HuH-7.5 (cell line): ENCODE measurements around the gene MIOX.

ENCODE experiments used
- DNase-seq: peaks from one replicate; pipeline ENCODE4 v3.0.0; 2011; ENCODE audit warnings: low spot score

The MIOX gene

DNA sequence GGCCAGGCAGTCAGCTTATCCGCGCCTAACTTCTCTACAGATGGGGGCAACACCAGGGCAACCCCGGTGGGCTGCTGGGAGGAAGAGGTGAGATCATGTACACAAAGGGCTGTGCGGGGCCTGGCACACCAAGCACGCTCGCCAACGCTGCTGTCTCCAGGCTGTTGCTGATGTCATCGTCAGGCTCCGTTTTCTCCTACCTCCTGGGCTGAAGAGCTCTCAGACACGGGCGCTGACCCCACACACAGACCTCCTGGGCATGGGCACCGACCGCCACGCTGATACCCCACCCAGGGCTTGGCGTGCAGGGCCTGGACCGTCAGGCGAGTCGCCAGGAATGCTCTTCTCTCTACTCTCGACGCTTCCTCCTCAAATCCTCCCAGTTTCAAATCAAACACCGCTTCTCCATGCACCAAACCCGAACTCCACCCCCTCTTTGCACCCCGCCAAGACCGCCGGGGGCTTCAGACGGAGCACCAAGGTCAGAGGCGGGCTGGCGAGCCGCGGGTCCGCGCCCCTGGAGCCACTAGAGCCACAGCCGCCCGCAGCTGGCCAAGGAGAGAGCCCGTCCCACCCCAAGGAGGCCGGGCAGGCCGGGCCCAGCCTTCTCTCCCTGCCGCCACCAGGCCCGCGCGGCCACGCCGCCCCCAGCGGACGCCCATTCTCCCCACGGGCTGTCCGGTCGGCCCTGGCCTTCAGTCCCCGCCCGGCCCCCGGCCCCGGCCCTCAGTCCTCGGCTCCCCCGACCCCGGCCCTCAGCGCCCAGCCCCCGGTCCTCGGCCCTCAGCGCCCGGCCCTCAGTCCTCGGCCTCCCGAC lies 12.6 kb upstream of the MIOX start:
- DNase-seq, result peak; percentile 81

DNA sequence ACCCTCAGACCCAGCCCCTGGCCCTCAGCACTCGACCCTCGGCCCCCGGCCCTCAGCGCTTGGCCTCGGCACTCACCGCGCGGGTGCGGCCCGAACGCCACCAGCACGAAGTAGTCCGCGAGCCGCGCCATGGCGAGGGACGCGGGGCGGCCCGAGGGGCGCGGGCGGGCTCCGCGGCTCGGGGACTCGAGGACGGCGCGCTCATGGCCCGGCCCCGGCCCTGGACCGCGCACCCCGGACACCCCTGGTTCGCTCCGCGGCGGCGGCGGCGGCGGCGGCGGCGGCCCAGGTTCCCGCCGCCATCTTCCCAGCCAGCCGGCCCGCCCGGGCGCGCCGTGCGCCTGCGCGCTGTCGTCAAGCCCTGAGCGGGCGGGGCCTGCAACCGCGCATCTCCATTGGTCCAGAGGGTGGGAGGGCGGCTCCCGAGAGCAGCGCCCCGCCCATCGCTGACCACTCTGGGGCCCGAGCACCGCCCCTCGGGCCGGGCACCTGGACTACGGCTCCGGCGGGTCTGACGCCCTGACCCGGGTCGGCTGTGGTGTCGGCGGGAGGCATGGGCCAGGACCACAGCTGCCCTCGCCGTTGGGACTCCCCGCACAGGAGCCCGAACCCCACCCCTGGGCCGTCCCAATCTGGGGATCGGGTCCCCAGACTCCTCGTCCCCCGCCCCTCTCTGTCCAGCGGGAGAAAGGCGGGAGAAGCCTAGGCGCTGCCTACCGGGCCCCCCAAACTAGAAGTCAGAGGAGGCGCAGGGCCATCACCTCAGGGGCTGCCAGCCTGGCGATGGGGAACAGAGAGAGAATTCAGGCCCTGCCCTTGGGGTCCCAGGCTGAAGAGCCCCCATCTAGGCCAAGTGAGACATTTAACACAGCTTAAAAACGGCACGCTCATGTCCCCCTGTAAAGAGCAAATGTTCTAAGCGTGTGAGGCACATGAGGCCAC lies 11.7 kb upstream of the MIOX start, which contains the start of gene SBF1:
Gene SBF1, minus strand, starts transcription at position 326 of the 942 bp plus-strand sequence. Its CDS starts 195 bp downstream, at position 131.
- DNase-seq, result peak; percentile 100

DNA sequence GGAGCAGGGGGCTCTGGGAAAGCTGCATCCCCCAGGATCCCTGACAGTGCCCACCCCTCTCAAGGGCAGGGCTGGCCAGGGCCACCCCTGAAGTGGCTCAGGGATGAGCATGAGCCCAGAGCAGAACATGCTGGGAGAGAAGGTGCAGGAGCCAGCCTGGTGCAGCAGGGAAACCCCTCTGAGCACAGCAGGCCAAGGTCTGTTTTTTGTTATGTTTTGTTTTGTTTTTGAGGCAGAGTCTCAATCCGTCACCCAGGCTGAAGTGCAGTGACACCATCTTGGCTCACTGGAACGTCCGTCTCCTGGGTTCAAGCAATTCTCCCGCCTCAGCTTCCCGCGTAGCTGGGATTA lies 11.0 kb upstream of the MIOX start:
- no peak for DNase-seq

DNA sequence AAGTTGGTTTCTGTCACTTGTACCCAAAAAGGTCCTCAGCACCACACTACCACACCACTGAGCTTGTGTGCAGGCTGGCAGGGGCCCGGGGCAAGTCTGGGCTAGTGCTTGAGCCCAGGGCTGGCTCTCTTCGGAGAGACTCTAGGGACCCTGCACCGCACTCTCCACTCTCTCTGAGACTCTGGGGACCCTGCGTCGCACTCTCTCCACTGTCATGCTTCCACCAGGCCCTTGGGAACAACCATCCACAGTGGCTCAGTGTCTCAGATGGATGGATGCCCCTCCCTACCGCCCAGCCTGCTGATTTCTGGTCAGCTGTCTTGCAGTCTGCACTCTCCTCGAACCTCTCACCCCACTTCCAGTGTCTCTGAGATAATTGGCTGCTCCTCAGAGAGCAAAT lies 9.8 kb upstream of the MIOX start:
- DNase-seq, result no peak

DNA sequence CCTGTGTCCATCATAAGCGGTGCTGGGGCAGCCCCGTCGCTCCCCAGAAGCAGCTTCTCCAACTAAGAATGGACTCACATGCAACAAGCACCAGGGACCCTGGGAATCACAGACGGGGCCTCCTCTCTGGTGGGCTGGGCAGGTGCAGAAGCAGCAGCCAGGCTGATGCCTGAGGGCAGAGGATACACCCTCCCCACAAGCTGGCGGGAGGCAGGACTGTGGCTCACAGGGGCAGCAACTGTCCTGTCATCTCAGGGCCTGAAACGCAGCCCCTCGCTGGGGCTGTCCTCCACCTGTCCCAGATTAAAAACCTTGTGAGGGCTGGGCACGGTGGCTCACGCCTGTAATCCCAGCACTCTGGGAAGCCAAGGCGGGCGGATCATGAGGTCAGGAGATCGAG lies 8.7 kb upstream of the MIOX start:
- no peak for DNase-seq

DNA sequence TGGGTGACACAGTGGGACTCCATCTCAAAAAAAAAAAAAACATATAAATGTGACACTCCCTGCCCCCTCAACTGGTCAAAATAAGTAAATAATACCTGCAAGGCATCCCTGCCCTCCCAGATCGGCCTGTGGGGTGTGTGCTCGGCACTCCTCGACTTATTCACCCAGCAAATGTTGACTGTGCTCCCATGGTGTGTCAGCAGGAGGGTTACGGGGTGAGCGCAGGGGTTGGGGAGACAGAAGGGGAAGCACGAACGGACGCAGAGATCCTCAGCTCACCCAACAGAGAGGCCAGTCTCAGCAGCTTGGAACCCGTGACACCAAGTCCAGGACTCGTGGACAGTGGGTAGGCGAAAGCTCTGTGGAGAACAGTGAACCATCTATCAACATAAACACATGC lies 6.9 kb upstream of the MIOX start:
- no peak for DNase-seq

DNA sequence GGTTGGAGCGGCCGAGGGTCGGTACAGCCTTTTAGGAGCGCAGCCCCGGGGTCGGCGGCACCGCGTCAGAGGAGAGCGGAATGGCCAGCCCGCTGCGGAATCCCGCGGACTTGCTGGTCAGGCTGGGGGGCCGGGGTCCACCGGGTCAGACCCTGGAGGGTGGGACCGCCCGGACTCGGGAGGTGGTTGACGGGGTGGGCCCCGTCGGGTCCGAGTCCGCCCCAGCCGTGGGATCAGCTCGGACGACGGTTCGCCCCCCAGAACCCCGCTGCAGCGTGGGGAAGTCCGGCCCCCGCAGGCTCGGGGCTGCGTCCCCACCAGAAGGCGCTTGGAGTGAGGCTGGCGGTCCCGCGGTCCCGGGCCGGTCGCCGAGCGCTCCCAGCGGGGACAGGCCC lies 5.6 kb upstream of the MIOX start:
- no peak for DNase-seq

DNA sequence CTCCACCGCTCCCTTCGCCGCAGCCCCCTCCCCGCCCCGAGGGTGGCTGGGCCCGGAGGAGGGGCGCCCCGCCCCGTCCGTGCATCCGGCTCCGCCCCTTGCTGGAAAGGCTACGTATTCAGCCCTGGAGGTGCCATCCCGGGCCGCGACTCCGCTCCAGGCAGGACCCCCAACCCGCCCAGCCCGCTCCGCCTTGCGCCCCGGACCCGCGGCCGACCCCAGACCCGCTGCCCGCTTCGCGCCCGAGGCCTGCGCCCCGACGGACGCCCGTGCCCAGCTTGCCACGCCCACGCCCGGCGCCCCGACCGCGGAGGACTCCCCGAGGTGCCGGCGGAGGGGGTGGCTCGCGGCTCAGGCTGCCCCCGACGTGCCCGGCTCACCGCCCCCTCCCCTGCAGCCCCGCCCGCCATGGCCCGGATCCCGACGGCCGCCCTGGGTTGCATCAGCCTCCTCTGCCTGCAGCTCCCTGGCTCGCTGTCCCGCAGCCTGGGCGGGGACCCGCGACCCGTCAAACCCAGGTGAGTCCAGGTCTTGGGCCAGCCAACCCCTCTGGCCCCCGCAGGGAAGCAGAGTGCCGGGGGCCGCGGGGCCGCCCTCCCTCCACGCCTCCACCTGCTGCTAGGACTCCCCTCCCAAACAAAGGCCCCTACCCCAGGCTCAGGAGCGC lies 5.1 kb upstream of the MIOX start, which contains the start of gene ADM2:
Gene ADM2, plus strand, starts transcription at position 104 of the 667 bp plus-strand sequence. Its CDS starts 305 bp downstream, at position 409.
- peak; percentile 94 for DNase-seq

DNA sequence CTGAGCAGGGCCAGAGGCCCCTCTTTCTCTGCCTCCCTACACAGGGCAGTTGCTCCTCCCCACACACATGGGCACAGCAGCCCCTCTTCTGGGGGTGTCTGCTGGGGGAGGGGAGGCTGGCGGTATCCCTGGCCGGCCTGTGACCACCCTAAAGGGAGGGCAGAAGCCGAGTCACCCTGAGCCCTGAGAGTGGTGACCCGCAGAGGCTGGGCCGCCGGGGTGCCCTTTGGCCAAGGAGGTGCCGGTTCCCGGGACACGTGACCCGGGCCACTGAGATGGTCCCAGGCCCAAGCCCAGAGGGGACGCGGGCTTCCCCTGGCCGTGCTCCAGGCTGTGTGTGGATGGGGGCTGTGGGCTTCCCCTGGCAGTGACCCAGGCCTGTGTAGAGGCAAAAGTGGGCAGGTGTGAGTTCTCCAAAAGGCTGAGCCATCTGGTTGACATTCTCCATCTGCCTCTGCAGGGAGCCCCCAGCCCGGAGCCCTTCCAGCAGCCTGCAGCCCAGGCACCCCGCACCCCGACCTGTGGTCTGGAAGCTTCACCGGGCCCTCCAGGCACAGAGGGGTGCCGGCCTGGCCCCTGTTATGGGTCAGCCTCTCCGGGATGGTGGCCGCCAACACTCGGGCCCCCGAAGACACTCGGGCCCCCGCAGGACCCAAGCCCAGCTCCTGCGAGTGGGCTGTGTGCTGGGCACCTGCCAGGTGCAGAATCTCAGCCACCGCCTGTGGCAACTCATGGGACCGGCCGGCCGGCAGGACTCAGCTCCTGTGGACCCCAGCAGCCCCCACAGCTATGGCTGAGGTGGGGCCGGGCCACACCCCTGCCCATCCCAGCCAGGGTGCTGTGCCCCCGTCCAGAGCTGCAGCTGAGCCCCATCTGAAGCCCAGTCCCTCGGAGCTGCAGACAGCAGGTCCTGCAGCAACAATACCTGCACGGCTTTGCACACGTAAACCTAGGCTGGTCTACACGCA lies 4.3 kb upstream of the MIOX start:
- DNase-seq, result peak; percentile 64

DNA sequence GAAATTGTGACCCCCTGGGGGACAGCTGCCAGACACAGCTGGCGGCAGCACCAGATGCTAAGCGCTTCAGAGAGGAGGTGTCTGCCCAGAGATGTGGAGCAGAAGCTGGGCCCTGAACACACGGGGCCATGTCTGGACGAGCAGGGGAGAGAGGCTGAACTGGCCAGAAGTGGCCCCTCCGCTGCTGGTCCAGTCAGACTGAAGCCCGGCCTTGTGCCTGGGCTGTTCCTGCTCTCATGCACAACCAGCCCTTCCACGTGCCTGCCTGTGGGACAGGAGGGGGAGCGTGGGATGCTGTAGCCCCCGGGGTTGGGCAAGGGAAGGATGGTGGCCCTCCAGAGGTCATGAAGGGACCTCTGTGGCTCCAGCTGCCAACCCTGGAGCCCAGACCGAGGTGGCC lies 3.6 kb upstream of the MIOX start:
- no peak for DNase-seq

DNA sequence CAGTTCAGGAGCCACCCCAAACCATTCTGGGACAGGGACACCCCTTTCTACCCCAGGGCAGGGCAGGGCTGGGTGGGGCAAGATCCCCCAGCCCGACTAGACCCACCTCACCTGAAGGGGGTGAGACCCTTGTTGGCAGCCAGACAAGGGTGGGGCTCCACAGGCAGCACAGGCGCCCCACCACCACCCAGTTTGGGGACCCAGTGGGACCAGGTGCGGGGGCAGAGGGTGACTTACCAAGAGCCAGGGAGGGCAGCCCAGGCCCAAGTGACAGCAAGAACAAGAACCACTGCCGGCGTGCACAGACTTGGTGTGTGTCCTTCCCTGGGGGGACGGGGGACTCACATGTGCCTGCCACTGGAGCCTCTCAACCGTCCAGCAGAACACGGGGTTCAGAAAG lies 3.1 kb upstream of the MIOX start:
- DNase-seq, result no peak

DNA sequence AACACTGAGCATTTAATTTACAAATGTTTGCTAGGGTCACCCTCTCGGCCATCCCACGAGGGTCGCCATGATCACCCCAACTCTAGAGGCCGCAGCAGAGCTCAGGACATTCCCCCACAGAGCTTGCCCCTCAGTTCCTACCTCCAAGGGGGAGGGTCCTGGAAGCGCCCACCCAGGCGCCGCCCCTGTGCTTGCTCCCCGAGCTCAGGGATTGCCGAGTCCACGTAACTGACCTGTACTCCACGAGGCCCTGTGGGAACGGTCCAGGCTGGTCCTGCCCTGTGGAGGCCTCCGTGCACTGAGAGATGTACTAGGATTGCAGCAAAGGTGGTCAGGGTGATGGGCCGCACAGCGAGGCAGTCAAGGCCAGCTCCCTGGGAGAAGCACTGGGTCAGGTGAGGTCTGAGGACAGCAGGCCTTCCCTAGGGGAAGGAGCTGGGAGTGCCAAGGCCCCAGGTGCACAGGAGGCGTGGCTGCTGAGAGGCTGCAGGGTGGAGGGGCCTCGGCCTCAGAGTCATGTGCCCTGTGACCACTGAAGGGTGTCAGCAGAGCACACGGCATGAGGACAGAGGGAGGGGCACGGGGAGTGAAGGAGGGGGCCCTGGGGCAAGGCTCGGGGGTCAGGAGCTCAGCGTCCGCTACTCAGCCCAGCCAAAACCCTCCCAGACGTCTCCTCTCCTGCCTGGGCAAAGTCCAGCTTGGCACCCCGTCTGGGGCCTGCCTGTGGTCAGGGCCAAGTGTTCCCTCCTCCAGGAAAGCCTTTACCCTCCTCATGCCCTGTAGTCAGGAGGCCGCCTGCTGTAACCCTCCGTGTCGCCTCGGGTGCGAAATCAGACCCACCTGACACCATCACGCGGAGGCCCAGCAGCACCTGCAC lies 2.4 kb upstream of the MIOX start:
- DNase-seq, result no peak

DNA sequence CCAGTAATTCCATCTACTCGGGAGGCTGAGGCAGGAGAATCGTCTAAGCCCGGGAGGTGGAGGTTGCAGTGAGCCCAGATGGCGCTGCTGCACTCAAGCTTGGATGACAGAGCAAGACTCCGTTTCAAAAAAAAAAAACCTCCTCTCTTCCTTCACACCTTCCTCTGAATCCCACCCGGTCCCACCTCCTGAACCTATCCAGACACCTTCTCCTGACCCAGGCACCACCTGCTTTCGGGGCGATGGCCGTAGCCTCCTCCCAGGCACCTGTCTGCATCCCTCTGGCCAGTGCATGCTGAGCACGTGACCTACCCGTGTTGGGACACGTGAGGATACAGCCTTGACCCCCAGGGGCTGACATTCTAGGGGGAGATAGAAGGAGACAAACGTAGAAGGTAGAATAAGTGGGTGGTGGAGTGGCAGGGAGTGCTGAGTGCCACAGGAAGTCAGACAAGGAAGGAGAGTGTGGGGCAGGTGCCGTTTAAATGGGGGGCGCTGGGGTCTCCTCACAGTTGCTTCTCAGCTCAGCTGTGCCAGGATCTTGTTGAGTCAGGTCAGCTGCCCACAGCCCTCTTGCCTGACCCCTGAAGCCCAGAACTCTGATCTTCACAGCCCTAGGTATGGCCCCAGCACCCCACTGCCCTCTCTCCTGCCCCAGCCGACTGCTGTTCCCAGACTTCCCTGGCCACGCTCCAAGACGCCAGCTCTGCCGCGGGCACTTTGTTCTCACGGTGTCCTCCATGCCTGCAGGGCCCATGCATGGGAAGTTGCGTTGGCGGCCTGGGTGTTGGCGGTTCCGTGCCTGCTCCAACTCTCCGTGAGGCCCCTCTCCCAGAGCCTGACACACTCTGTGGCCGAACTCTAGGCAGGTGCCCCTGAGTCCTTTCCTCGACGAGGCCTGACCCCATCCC lies 1.2 kb upstream of the MIOX start:
- DNase-seq, result no peak

DNA sequence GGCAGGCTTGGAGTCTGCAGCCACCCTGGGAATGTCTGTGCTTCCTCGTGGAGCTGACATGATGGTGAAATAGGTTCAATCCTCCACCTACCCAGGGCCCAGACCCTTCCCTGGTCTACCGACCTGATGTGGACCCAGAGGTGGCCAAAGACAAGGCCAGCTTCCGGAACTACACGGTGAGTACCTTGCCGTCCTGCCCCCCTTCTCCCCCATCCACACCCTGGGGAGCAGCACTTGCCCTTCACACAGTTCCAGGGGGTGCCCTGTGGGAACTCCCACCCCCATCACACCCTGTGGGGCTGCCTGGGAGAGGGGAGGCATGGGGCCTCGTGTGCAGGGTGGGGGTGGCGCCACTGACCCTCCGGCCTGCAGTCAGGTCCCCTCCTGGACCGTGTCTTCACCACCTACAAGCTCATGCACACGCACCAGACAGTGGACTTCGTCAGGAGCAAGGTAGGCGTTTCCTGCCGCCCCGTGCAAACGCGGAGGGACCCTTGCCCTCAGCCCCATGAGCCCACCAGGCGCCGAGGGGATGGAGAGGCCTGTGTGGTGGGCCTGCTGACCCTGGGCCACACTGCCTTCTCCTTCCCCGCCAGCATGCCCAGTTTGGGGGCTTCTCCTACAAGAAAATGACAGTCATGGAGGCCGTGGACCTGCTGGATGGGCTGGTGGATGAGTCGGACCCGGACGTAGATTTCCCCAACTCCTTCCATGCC lies 789 bp downstream of the MIOX start:
- no peak for DNase-seq

DNA sequence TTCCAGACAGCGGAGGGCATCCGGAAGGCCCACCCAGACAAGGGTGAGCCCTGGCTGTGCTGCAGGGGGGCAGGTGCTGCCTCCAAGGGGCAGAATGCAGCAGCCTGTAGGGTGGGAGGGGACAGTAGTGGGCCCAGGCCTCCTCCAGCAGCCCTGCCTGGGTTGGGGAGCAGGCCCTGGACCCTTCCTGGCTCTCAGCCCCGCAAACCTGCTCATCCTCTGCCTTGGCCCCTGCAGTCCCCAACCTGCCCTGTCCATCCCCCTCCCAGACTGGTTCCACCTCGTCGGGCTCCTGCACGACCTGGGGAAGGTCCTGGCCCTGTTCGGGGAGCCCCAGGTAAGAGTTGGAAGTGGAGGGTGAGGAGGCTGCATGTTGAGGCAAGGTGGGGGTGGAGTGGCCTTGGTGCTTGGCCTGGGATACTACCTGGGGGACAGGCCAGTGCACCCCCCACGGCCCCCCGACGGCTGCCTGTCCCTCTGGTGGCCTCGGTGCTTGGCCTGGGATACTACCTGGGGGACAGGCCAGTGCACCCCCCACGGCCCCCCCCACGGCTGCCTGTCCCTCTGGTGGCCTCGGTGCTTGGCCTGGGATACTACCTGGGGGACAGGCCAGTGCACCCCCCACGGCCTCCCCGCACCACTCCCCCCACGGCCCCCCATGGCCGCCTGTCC lies 1.5 kb downstream of the MIOX start:
- no peak for DNase-seq

DNA sequence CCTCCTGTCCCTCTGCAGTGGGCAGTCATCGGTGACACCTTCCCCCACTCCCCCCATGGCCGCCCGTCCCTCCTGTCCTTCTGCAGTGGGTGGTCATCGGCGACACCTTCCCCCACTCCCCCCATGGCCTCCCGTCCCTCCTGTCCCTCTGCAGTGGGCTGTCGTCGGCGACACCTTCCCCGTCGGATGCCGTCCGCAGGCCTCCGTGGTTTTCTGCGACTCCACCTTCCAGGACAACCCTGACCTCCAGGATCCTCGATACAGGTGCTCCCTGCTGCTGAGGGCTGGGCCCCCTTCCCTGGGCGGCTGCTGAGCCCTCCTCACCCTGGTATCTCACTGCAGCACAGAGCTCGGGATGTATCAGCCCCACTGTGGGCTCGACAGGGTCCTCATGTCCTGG lies 2.2 kb downstream of the MIOX start:
- DNase-seq, result no peak

DNA sequence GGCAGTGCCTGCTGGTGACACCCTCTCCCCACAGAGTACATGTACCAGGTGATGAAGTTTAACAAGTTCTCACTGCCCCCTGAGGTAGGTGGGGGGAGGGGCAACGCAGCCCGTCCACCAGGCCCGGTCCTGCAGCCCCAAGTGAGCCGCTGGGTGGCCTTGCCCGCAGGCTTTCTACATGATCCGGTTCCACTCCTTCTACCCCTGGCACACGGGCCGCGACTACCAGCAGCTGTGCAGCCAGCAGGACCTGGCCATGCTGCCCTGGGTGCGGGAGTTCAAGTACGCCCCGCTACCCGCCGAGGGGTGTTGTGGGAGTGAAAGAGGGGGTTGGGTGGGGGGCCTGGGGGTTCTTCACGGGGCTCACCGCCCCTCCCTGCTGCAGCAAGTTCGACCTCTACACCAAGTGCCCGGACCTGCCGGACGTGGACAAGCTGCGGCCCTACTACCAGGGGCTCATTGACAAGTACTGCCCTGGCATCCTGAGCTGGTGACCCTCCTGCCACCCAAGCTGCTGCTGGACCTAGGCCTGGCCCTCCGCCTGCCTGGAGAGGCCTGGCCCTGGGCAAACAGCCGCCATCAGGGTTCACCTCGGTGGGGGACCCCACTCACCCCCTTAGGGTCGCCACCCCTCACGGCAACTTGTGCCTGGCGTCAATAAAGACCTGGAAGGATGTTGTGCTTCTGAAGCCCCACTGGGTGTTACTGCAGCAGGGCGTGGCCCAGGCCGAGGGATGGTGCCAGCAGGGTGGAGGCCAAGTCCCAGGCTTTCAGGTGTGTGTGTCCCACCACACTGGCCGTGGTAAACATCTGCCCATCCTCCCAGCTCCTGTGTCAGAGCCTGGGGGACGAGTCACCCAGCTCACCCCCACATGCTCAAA lies 2.9 kb downstream of the MIOX start:
- no peak for DNase-seq
